Measurements from ENCODE around the gene CMKLR1.

DNA sequence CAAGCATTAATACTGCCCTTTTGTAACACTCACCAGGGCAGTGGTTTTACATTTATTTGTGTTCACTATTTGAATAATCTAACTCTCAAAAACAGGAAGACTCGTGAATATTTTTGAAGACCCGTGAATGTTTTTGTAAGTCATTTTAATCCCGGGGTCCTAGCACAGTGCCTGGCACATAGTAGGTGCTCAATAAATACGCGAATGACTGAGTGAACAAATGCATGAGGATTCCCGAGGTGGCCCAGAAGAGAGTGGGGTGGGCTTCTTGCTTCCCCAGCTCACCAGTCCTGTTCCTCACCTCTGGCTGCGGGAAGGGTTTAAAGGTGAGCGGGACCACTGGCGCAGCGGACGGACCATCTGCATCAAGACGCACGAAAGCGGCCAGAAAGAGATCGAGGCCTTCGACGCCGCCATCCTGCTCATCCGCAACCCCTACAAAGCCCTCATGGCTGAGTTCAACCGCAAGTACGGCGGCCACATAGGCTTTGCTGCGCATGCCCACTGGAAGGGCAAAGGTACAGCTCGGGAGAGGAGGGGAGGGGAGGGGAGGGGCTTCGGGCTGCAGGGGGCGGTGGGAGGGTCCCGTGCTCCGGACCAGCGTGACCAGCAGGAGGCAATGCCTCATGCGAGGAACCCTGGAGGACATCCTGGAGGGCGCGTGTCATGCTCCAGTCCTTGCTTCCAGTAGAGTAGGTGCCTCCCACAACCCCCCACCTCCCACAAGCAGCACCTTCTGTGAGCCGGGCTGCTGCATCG lies 98.9 kb downstream of the CMKLR1 start:
- TF ChIP-seq POLR2A (IDR thresholded peaks at IDR 0.05; ENCODE audit: borderline replicate concordance, extremely low read depth, insufficient read depth, insufficient read length): no peak
- TF ChIP-seq, protein P1, sequence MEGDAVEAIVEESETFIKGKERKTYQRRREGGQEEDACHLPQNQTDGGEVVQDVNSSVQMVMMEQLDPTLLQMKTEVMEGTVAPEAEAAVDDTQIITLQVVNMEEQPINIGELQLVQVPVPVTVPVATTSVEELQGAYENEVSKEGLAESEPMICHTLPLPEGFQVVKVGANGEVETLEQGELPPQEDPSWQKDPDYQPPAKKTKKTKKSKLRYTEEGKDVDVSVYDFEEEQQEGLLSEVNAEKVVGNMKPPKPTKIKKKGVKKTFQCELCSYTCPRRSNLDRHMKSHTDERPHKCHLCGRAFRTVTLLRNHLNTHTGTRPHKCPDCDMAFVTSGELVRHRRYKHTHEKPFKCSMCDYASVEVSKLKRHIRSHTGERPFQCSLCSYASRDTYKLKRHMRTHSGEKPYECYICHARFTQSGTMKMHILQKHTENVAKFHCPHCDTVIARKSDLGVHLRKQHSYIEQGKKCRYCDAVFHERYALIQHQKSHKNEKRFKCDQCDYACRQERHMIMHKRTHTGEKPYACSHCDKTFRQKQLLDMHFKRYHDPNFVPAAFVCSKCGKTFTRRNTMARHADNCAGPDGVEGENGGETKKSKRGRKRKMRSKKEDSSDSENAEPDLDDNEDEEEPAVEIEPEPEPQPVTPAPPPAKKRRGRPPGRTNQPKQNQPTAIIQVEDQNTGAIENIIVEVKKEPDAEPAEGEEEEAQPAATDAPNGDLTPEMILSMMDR (IDR thresholded peaks at IDR 0.05 in 2 of 3, conservative IDR thresholded peaks at IDR 0.05 in 1 of 3; ENCODE audit: borderline replicate concordance in 1 of 3, insufficient read depth in 1 of 3, low read depth in 2 of 3, low read length in 2 of 3): no peak
- no peak for TF ChIP-seq EZH2 (IDR thresholded peaks at IDR 0.05)
